Measurements from ENCODE around the gene GBP3. TPM values are rescaled to one million over a fixed set of nuclear protein-coding genes. Genes with fewer than 3 reads are reported as not detected.
"Not testable (repeated sequence)": the region's sequence is repeated elsewhere in the genome, so short reads cannot be mapped to it uniquely, and the experiment has no call there.

GBP3 gene
- total RNA-seq, 4 donors from 2014 or later, result 11.2 to 38.6 (median 20.5) TPM

GRCh38 chr1:88983791-88984559 is 38.7 kb downstream of the GBP3 start:
- no peak for DNase-seq
- no peaks in the 10 kb centered on the region for H3K27me3 ChIP-seq
- intact Hi-C loops (cut with DNase I; ENCODE audit: low total_unique reads), result no loop called here
- H3K36me3 ChIP-seq, result no peaks in the 10 kb centered on the region
- TF ChIP-seq CTCF (IDR thresholded peaks at IDR 0.05) (peak; percentile 32 to 60 (median 53)), POLR2A (IDR thresholded peaks at IDR 0.05) (no peak)
- H3K27ac ChIP-seq, result peak overlapping the region; percentile 52 to 73
- H3K4me3 ChIP-seq, result peak overlapping the region in 1 of 2 donors; percentile 10
- no peaks in the 10 kb centered on the region for H3K9me3 ChIP-seq
- H3K4me1 ChIP-seq, result peaks cover 0 to 3% of the 10 kb centered on the region in 2 donors

- no peaks in the 10 kb centered on the region for H3K9me3 ChIP-seq
- intact Hi-C loops (cut with DNase I; ENCODE audit: low total_unique reads), result no loop called here
- H3K27me3 ChIP-seq, result no peaks in the 10 kb centered on the region
- DNase-seq, result no peak
- no peaks in the 10 kb centered on the region for H3K36me3 ChIP-seq
- H3K4me3 ChIP-seq, result no peak overlapping the region
- no peak for TF ChIP-seq POLR2A (IDR thresholded peaks at IDR 0.05)
- no peak for TF ChIP-seq CTCF (IDR thresholded peaks at IDR 0.05)
- peaks cover 0 to 3% of the 10 kb centered on the region in 2 donors for H3K4me1 ChIP-seq
- no peak overlapping the region for H3K27ac ChIP-seq
These were observed 40.6 kb downstream of the GBP3 start for GRCh38 chr1:88982055-88982454.

- H3K36me3 ChIP-seq; H3K9me3 ChIP-seq; H3K27me3 ChIP-seq; H3K4me1 ChIP-seq; H3K4me3 ChIP-seq; DNase-seq; intact Hi-C loops (cut with DNase I; ENCODE audit: low total_unique reads); H3K27ac ChIP-seq: not testable (repeated sequence)
These were observed 41.2 kb downstream of the GBP3 start for GRCh38 chr1:88981506-88981905.

GRCh38 chr1:88980870-88981269 is 41.8 kb downstream of the GBP3 start:
- H3K36me3 ChIP-seq, result no peaks in the 10 kb centered on the region
- TF ChIP-seq POLR2A (IDR thresholded peaks at IDR 0.05) (no peak), CTCF (IDR thresholded peaks at IDR 0.05) (no peak)
- H3K27me3 ChIP-seq, result no peaks in the 10 kb centered on the region
- DNase-seq, result no peak
- H3K4me3 ChIP-seq, result no peak overlapping the region
- intact Hi-C loops (cut with DNase I; ENCODE audit: low total_unique reads), result no loop called here
- no peak overlapping the region for H3K27ac ChIP-seq
- H3K9me3 ChIP-seq, result no peaks in the 10 kb centered on the region
- peaks cover 0 to 3% of the 10 kb centered on the region in 2 donors for H3K4me1 ChIP-seq

GRCh38 chr1:88979749-88980116 is 42.9 kb downstream of the GBP3 start:
- H3K4me1 ChIP-seq, result peaks cover 0 to 2% of the 10 kb centered on the region in 2 donors
- H3K27ac ChIP-seq, result no peak overlapping the region
- no peaks in the 10 kb centered on the region for H3K36me3 ChIP-seq
- no peak overlapping the region for H3K4me3 ChIP-seq
- intact Hi-C loops (cut with DNase I; ENCODE audit: low total_unique reads), result no loop called here
- no peak for DNase-seq
- H3K27me3 ChIP-seq, result no peaks in the 10 kb centered on the region
- H3K9me3 ChIP-seq, result no peaks in the 10 kb centered on the region
- TF ChIP-seq POLR2A (IDR thresholded peaks at IDR 0.05) (no peak), CTCF (IDR thresholded peaks at IDR 0.05) (no peak)
